ENCODE measurements around the gene GRM6. TPM values are rescaled to one million over a fixed set of nuclear protein-coding genes. Genes with fewer than 3 reads are reported as not detected.

GRM6 gene
- total and polyA plus RNA-seq, 7 donors: not detected

DNA sequence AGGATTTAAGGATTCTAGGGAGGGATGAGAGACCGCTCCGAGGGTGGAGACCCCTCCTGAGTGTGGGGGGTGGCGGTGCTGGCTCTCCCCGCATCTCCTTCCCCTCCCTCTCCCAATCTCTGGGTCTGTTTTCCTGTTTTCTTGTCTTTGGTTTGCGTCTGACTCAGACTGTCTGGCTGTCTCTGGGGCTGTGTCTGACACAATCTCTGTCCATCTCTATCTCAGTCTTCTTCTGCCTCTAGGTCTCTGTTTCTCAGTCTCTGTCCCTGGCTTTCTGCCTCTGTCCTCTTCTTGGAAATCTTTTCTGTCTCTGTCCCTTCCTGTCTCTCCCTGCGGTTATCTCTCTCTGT is 196 bp upstream of the GRM6 start:
- no peak for ATAC-seq
- WGBS, 3 donors: 8 to 12% (median 11%) methylated on average over 6 of the region's 6 CpGs
- TF ChIP-seq CTCF (IDR thresholded peaks at IDR 0.05): no peak
- H3K4me3 ChIP-seq: no peak overlapping the region
- intact Hi-C loops (cut with DNase I): no loop called here
- H3K27me3 ChIP-seq (ENCODE audit: insufficient read depth in 3 of 3, low read length in 2 of 3): peaks cover 0 to 38% (median 22%) of the 10 kb centered on the region in 3 donors
- H3K36me3 ChIP-seq (ENCODE audit: insufficient read depth in 1 of 2, low read depth in 1 of 2): no peaks in the 10 kb centered on the region
- H3K4me1 ChIP-seq: no peaks in the 10 kb centered on the region
- no peak overlapping the region for H3K27ac ChIP-seq
- DNase-seq: no peak
- peaks cover 3% of the 10 kb centered on the region for H3K9me3 ChIP-seq

DNA sequence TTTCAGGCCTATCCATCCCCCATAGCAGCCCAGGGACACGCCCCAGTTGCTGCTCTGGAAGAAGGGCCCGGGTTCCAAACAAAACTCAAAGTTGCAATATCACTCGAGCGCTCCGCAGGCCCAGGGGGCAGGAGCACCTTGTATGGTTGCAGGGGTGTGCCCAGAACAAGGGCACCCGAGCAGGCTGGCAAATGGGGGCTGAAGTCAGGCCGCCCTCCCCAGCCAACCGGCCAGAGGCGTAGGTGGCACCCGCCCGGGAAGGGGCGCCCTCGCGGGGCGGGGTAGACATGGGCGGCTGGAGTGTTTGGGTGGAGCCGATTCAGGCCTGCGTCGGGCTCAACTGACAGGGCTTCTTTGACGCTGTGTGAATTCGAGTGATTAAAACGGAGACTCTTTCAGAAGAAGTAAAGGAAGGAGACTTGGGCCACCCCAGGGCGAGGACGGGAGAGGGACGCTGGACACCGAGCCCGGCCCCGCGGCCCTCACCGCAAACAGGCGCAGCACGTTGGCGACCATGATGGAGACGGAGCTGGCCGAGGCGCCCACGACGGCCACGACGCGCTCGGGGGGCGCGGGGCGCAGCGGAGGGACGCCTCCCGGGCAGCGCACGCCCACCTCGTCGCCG is 1.1 kb downstream of the GRM6 start:
- WGBS, 3 donors: 21 to 27% (median 23%) methylated on average over 34 to 53 of the region's 53 CpGs
- no peaks in the 10 kb centered on the region for H3K9me3 ChIP-seq
- no peaks in the 10 kb centered on the region for H3K36me3 ChIP-seq (ENCODE audit: insufficient read depth in 1 of 2, low read depth in 1 of 2)
- no peaks in the 10 kb centered on the region for H3K4me1 ChIP-seq
- DNase-seq (no peak), ATAC-seq (no peak)
- intact Hi-C loops (cut with DNase I): no loop called here
- peaks cover 0 to 38% (median 22%) of the 10 kb centered on the region in 3 donors for H3K27me3 ChIP-seq (ENCODE audit: insufficient read depth in 3 of 3, low read length in 2 of 3)
- TF ChIP-seq CTCF (IDR thresholded peaks at IDR 0.05): no peak
- no peak overlapping the region for H3K4me3 ChIP-seq
- no peak overlapping the region for H3K27ac ChIP-seq

GRCh38 chr5:178993236-178993765 is 1.8 kb downstream of the GRM6 start:
- Histone ChIP-seq H3K4me1 (no peaks in the 10 kb centered on the region), H3K9me3 (no peaks in the 10 kb centered on the region), H3K27me3 (ENCODE audit: insufficient read depth in 3 of 3, low read length in 2 of 3) (peaks cover 0 to 38% (median 22%) of the 10 kb centered on the region in 3 donors), H3K4me3 (no peak overlapping the region), H3K36me3 (ENCODE audit: insufficient read depth in 1 of 2, low read depth in 1 of 2) (no peaks in the 10 kb centered on the region), H3K27ac (no peak overlapping the region)
- no peak for TF ChIP-seq CTCF (IDR thresholded peaks at IDR 0.05)
- WGBS, 3 donors: 64 to 70% (median 70%) methylated on average over 19 to 20 of the region's 20 CpGs
- ATAC-seq: no peak
- DNase-seq: no peak
- intact Hi-C loops (cut with DNase I): no loop called here

- intact Hi-C loops (cut with DNase I): no loop called here
- peaks cover 0 to 38% (median 22%) of the 10 kb centered on the region in 3 donors for H3K27me3 ChIP-seq (ENCODE audit: insufficient read depth in 3 of 3, low read length in 2 of 3)
- WGBS, 3 donors: 48 to 55% (median 55%) methylated on average over 9 of the region's 9 CpGs
Measured at GRCh38 chr5:178992291-178992895, 2.7 kb downstream of the GRM6 start.

More at GRCh38 chr5:178992291-178992895, 2.7 kb downstream of the GRM6 start:
- H3K36me3 ChIP-seq (ENCODE audit: insufficient read depth in 1 of 2, low read depth in 1 of 2): no peaks in the 10 kb centered on the region
- DNase-seq: no peak
- no peaks in the 10 kb centered on the region for H3K9me3 ChIP-seq
- H3K4me3 ChIP-seq: no peak overlapping the region
- no peaks in the 10 kb centered on the region for H3K4me1 ChIP-seq
- no peak overlapping the region for H3K27ac ChIP-seq
- no peak for ATAC-seq
- no peak for TF ChIP-seq CTCF (IDR thresholded peaks at IDR 0.05)
